Effector CD4-positive, alpha-beta T cell (primary cell): ENCODE results near the gene URM1.
"Not testable (repeated sequence)": the region's sequence is repeated elsewhere in the genome, so short reads cannot be mapped to it uniquely, and the experiment has no call there.

Experiments
- DNase-seq: peaks from one replicate; pipeline ENCODE4 v3.0.0-alpha.2; 2020
- total RNA-seq: gene quantifications from one replicate; lab custom pipeline; 2026; lab: John Stamatoyannopoulos, UW

Gene URM1
- total RNA-seq, result 33.2 reads per million, percentile 59 among the genes with 10 or more reads in this experiment

DNA sequence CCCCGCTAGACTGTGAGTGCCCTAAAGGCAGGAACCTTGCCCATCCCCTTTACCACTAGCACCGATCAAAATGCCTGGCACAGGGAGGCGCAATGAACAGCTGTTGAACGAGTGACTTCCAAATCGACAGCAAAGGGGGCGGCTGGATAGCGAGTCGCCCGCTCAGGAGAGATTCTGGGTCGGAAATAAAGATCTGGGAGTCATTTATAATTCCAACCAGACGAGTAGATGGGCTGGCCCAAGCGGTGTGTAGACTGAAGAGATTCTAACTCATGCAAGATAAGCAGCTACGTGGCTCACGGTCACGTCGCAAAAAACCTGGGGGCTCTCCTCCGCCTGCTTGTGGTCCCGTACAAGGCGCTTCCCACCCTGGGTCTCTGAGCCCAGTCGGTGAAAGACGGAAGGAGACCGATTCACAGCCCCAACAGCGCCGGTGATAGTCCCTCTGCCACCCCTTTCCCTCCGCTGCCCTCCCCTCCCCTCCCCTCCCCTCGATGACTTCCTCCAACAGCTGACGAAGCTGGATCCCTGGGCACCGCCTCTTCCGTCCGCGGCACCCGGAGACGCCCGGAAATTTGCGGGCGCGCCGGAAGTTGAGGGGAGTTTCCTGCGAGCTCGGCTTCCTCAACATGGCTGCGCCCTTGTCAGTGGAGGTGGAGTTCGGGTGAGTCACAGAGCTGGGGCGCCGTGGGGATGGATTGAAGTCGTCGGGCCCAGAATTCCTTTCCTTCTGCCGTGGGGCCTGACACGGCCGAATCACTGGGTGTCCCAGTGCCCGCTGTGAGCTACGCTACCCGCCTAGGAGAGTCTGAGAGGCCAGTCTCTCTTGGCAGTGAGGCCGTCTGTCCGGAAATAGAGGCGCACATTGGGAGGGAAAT is at the start of gene URM1:
Gene URM1 (plus strand): TSS at position 623 of the 878 bp plus-strand sequence. CDS start 7 bp downstream, at position 630.
- DNase-seq, result peak; percentile 94

- no peak for DNase-seq
Observed at GRCh38 chr9:128321879-128322403, 49.2 kb upstream of the URM1 start.

DNA sequence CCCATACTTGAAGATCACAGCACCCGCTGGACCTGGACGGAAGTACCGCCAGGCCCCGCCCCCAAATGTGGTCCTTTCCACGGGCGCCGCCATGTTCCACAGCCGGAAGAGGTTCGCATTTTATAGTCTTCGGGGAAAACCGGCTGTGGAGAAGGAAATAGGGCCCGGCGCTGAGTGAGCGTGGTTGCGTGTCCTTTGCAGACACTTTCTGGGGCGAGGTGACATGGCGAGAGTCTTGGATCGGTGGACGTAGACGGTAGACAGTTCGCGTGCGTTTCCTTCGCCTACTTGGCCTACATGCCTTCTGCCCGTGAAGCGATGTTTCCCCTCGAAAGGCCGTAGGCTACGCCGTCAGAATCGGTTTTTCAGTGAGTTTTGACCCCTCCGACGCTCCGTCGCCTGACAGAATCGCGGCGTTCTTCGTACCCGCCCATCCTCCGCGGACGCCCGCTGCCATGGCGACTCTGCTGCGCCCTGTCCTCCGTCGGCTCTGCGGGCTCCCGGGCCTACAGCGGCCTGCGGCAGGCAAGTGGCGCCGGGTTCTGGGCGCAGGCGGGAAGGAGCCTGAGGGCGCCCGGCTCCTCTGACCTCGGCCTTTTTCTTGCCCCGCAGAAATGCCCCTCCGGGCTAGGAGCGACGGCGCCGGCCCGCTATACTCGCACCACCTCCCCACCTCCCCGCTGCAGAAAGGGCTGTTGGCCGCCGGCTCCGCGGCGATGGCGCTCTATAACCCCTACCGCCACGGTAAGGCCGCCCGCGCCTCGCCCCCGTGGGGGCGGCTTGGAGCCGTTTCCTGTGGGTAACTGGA is 48.6 kb upstream of the URM1 start, which contains the start of the genes COQ4 and TRUB2:
Gene COQ4 (plus strand): TSS at position 436 of the 808 bp plus-strand sequence. CDS start 20 bp downstream, at position 456.
Gene TRUB2 (minus strand): TSS at position 44 of the 808 bp plus-strand sequence. CDS start 39 bp downstream, at position 5.
- DNase-seq, result peak; percentile 91

DNA sequence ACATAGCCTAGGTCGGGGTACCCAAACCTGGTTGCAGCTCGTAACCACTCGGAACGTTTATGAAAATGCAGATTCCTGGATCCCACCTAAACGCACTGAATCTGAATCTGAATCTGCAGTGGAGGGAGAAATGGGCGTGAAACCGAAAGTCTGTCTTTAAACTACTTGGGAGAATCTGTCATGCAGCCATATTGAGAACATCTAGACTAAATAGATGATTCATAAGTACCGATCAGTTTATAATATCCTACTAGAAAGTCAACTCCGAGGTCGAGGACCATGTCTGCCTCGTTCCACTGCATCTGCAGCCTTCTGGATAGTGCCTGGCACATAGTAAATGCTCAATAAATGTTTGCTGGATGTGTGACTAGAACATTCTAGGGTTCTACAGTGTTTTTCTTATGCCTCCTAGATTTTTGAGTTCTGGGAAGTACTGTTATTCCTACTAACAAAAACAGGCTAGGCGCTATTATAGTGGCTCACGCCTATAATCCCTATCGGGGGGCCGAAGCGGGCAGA is 47.9 kb upstream of the URM1 start:
- no peak for DNase-seq

DNA sequence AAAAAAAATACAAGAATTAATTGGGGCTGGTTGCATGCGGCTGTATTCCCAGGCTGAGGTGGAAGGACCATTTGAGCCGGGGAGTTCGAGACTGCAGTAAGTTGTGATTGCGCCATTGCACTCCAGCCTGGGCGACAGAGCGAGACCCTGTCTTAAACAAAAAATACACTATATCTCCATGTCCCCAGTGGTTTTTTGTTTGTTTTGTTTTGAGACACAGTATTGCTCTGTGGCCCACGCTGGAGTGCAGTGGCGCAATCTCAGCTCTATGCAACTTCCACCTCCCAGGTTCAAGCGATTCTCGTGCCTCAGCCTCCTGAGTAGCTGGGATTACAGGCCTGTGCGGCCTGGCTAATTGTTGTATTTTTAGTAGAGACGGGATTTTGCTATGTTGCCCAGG is 47.4 kb upstream of the URM1 start:
- DNase-seq, result no peak

DNA sequence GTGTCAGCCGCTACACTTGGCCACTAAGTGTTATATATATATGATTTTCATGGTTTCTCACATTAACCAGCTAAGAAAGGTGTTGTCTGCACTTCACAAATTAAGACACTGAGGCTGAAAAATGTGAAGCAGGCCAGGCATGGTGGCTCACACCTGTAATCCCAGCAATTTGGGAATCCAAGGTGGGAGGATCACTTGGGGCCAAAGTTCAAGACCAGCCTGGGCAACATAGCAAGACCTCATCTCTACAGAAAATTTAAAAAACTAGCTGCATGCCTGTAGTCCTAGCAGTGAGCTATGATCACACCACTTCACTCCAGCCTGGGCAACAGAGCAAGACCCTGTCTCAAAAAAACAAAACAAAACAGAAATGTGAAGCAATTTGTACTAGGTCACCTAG is 46.8 kb upstream of the URM1 start:
- no peak for DNase-seq

DNA sequence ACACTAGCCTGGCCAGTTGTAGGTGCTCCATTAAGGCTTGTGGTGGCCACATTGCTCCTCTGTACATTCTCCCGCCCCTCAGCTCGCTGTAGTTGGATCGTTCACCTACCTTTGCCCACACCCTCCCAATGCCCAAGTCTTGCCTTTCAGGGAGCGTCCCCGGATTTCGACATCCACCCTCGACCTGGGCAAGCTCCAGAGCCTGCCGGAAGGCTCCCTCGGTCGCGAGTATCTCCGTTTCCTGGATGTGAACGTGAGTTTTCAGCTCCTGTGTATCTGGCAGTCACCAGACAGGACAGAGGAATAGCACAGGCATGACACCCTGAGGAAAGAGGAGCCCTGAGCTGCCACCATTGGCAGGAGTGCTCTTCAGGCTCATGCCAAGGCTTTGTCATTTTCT is 45.5 kb upstream of the URM1 start:
- no peak for DNase-seq

DNA sequence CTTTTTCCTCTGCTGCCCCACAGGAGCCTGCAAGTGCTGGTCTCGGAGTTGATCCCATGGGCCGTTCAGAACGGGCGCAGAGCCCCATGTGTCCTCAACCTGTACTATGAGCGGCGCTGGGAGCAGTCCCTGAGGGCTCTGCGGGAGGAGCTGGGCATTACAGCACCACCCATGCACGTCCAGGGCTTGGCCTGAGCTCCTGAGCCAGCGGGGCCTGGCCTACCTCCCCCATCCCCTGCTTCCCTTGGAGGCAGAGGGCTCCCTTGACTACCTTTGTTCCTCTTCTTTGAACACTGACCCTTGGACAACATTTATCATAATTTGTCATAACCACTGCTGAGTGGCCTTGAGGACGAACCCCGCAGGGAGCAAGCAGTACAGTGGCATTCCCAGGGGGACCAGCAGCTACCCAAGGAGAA is 37.7 kb upstream of the URM1 start:
- no peak for DNase-seq

- DNase-seq, result no peak
Observed at GRCh38 chr9:128335161-128335560, 36.0 kb upstream of the URM1 start.

- DNase-seq, result no peak
Observed at GRCh38 chr9:128335914-128336313, 35.3 kb upstream of the URM1 start.

GRCh38 chr9:128337936-128338335 is 33.2 kb upstream of the URM1 start:
- DNase-seq, result no peak

DNA sequence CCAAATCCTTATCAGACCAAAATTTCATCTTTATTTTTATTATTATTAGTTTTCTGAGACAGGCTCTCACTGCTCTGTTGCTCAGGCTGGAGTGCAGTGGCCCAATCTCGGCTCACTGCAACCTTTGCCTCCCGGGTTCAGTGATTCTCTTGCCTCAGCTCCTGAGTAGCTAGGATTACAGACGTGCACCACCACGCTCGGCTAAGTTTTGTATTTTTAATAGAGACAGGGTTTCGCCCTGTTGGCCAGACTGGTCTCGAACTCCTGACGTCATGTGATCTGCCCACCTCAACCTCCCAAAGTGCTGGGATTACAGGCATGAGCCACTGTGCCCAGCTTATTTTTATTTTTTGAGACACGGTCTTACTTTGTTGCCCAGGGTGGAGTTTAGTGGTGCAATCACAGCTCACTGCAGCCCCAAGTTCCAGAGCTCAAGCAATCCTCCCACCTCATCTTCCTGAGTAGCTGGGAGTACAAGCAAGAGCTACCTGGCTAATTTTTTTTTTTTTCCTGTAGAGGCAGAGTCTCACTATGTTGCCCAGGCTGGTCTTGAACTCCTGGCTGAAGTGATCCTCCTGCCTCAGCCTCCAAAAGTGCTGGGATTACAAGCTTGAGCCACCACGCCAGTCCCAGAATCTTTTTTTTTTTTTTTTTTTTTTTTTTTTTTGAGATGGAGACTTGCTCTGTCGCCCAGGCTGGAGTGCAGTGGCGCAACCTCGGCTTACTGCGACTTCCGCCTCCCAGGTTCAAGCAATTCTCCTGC is 32.1 kb upstream of the URM1 start:
- DNase-seq, result not testable (repeated sequence)

DNA sequence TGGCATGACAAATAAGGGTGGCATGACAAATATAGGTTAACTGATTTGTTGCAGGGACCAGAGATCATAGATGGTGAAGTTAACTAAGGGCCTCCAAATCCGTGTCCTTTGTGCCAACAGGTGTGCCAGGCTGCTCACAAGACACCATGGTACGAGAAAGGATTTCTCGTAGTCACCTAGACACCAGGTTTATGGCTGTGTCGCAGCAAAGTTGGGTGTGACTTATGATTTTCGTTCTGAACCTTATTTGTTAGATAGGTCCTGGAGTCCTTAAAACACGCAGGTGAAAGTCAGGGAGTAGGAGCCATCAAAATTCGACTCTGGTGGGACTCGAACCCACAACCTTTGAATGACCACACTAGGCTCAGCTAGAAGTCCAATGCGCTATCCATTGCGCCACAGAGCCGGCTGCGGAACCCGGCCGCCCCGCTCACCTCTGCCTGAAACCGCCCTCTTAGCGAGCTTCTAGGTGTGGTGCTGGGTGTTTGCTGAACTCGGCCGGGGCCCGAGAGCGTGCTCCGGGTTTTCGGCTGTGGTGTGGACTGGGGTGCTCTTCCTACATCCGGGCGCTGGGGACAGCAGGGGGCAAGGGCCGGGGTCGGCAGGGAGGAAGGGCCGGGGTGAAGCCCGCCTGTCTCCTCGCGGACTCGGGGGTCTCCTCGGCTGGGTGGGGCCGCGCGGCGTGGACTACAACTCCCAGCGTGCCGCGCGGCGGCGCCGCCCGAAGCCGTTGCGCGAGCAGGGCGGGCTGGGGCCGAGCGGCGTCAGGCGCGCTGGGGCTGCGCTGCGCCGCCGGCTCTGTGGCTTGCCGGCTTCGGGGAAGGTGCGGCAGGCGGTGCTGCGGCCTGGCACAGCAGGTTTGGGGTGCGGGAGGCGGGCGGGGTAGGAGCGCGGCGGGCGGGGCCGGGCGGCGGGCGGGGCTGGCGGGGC is 31.1 kb upstream of the URM1 start, which contains the start of gene SLC27A4:
Gene SLC27A4 (plus strand): TSS at position 767 of the 930 bp plus-strand sequence. CDS start 2,606 bp downstream, outside the sequence.
- peak; percentile 76 for DNase-seq

DNA sequence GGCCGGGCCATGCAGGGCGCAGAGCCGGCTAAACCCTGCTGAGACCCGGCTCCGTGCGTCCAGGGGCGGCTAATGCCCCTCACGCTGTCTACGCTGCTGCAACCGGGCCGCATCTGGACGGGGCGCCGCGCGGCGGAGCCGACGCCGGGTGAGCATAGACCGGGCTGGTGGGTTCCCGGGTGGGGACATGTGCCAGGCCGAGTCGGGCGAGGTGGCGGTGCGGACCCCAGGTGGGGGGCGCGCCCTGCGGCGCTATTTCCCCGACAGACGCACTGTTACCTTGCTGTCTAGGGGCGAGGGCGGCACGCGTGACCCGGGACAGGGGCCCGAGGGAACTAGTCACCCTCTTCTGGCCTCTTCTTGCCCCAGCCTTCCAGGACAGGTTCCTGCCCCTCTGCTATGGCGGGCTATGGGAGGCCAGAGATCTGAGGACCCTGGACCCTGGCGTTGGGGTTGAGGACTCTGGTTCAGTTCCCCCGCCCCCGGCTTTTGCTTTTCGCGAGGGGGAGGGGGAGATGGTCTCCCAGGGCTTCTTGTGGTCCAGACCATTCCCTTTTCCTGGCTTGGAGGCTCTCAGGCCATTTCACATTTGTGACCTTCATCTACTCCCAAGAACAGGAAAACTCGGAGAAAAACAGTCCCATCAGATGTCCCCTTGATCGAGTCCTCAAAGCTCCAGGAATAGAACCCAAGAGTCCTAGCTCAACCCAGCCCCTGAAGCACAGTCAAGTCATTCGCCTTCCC is 30.3 kb upstream of the URM1 start:
- DNase-seq, result no peak

- DNase-seq, result peak; percentile 50
Observed at GRCh38 chr9:128341435-128341849, 29.7 kb upstream of the URM1 start.

GRCh38 chr9:128342971-128343680 is 28.0 kb upstream of the URM1 start:
- DNase-seq, result no peak

GRCh38 chr9:128343855-128344254 is 27.3 kb upstream of the URM1 start:
- no peak for DNase-seq

GRCh38 chr9:128344931-128345605 is 26.1 kb upstream of the URM1 start:
- no peak for DNase-seq

DNA sequence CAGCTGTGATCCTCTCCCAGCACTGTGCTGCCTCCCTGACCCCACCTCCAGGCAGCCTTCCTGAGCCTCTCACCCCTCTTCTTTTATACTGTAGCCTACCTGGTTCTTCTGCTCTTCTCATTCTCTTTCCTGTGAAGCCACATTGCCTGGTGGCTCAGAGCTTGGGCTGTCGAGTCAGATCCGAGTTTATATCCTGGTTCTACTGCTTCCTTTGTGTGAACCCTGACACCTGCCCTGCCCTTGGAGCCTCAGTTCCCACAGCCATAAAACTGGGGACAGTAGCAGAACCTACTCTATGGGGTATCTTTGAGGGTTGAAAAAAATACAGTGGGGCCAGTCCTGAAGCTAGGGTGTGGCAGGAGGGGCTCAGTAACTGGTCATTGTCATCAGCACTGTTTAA is 22.0 kb upstream of the URM1 start:
- no peak for DNase-seq
